Glutamatergic neuron (in vitro differentiated cells): Measurements from ENCODE around the gene TAB2. TPM values are rescaled to one million over a fixed set of nuclear protein-coding genes. Genes with fewer than 3 reads are reported as not detected.

Source experiments
- DNase-seq: peaks from one replicate; pipeline ENCODE4 v3.0.0; 2022
- H3K27ac Mint-ChIP-seq: one replicate; pipeline ENCODE4 v1.8.0; 2020; ENCODE audit warnings: mild to moderate bottlenecking, mixed read lengths, inconsistent platforms; ENCODE audit not compliant: unreplicated experiment
- H3K27me3 Mint-ChIP-seq: one replicate; pipeline ENCODE4 v1.8.0; 2020; ENCODE audit warnings: mild to moderate bottlenecking, moderate library complexity, mixed read lengths, inconsistent platforms; ENCODE audit not compliant: unreplicated experiment
- H3K36me3 Mint-ChIP-seq: one replicate; pipeline ENCODE4 v1.8.0; 2020; ENCODE audit warnings: mild to moderate bottlenecking, mixed read lengths, inconsistent platforms; ENCODE audit not compliant: unreplicated experiment
- H3K4me1 Mint-ChIP-seq: one replicate; pipeline ENCODE4 v1.8.0; 2020; ENCODE audit warnings: mild to moderate bottlenecking, low read depth, mixed read lengths, inconsistent platforms; ENCODE audit not compliant: unreplicated experiment
- H3K4me3 Mint-ChIP-seq: one replicate; pipeline ENCODE4 v1.8.0; 2020; ENCODE audit warnings: mild to moderate bottlenecking, mixed read lengths, inconsistent platforms; ENCODE audit not compliant: unreplicated experiment
- H3K9me3 Mint-ChIP-seq: one replicate; pipeline ENCODE4 v1.8.0; 2020; ENCODE audit warnings: mild to moderate bottlenecking, moderate library complexity, mixed read lengths, inconsistent platforms; ENCODE audit not compliant: unreplicated experiment
- CTCF ChIP-seq: fragments of 200-600 bp; sonication (generic); IDR thresholded peaks from one replicate; pipeline ENCODE4 v1.5.0; 2021; ENCODE audit not compliant: partially characterized antibody, unreplicated experiment
- total RNA-seq: library from RNA; stranded (reverse); fragmentation: NEBNext Ultra II Directional; extraction: Animal tissue kit (Norgen Biotek cat#: 25700); gene quantifications from one replicate; pipeline ENCODE4 v1.2.1, GENCODE V29; 2021; ENCODE audit not compliant: unreplicated experiment

TAB2 gene
- total RNA-seq, 1 donor from 2014 or later, result 39.3 TPM

- peaks cover 12% of the 10 kb centered on the region for H3K4me1 Mint-ChIP-seq
- DNase-seq, result no peak
- H3K27me3 Mint-ChIP-seq, result no peaks in the 10 kb centered on the region
- no peak for TF ChIP-seq CTCF
- H3K36me3 Mint-ChIP-seq, result no peaks in the 10 kb centered on the region
- no peak overlapping the region for H3K27ac Mint-ChIP-seq
- no peak overlapping the region for H3K4me3 Mint-ChIP-seq
- peaks cover 6% of the 10 kb centered on the region for H3K9me3 Mint-ChIP-seq
These were observed 3.1 kb upstream of the TAB2 start for GRCh38 chr6:149314325-149314905.

GRCh38 chr6:149316108-149316727 is 1.3 kb upstream of the TAB2 start:
- TF ChIP-seq CTCF, result no peak
- no peak for DNase-seq
- no peaks in the 10 kb centered on the region for H3K27me3 Mint-ChIP-seq
- no peak overlapping the region for H3K27ac Mint-ChIP-seq
- H3K4me1 Mint-ChIP-seq, result peaks cover 18% of the 10 kb centered on the region
- H3K36me3 Mint-ChIP-seq, result no peaks in the 10 kb centered on the region
- peak overlapping the region; percentile 89 for H3K4me3 Mint-ChIP-seq
- peaks cover 10% of the 10 kb centered on the region for H3K9me3 Mint-ChIP-seq

- Mint-ChIP-seq H3K9me3 (peaks cover 10% of the 10 kb centered on the region), H3K4me3 (peak overlapping the region; percentile 89), H3K27ac (no peak overlapping the region), H3K36me3 (no peaks in the 10 kb centered on the region), H3K4me1 (peaks cover 21% of the 10 kb centered on the region), H3K27me3 (no peaks in the 10 kb centered on the region)
- no peak for TF ChIP-seq CTCF
- peak; percentile 92 for DNase-seq
These were observed 520 bp upstream of the TAB2 start for GRCh38 chr6:149316740-149317643.

- no peak for TF ChIP-seq CTCF
- Mint-ChIP-seq H3K4me3 (peak overlapping the region; percentile 87), H3K27ac (peak overlapping the region; percentile 86), H3K4me1 (peaks cover 23% of the 10 kb centered on the region), H3K27me3 (no peaks in the 10 kb centered on the region), H3K9me3 (peaks cover 10% of the 10 kb centered on the region), H3K36me3 (no peaks in the 10 kb centered on the region)
- DNase-seq, result no peak
These were observed 1.2 kb downstream of the TAB2 start for GRCh38 chr6:149318581-149319286.
